Measurements from ENCODE around the gene LMO3.

DNA sequence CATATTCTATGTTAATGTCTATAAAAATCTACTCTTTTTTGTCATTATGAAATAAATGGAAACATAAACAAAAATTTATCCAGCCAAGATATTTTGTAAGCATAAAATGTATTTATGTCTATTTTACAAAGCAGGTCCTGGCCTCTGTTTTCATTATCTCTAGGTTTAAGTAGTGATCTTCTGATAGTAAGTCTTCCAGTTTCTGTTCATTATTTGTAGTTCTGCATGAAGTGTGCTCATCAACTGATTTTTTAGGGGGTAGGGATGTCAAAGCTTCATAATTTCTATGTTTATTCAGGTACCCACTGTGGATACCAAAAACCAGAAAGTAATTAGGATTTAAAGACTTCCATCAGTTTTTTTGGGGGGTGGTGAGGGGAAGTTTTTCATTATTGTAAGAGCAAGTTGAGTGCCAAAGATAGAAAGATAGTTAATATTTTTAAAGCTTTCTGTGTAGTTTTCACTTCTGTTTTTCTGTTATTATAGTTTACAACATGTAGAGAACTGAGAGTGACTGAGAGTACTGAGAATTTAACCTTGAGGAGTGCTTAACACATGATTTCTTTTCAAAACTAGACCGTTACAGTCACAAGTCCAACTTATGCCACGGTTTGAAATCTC lies 30.6 kb upstream of the LMO3 start:
- TF ChIP-seq POLR2AphosphoS5 (IDR thresholded peaks at IDR 0.05), result no peak
- TF ChIP-seq, protein P1, sequence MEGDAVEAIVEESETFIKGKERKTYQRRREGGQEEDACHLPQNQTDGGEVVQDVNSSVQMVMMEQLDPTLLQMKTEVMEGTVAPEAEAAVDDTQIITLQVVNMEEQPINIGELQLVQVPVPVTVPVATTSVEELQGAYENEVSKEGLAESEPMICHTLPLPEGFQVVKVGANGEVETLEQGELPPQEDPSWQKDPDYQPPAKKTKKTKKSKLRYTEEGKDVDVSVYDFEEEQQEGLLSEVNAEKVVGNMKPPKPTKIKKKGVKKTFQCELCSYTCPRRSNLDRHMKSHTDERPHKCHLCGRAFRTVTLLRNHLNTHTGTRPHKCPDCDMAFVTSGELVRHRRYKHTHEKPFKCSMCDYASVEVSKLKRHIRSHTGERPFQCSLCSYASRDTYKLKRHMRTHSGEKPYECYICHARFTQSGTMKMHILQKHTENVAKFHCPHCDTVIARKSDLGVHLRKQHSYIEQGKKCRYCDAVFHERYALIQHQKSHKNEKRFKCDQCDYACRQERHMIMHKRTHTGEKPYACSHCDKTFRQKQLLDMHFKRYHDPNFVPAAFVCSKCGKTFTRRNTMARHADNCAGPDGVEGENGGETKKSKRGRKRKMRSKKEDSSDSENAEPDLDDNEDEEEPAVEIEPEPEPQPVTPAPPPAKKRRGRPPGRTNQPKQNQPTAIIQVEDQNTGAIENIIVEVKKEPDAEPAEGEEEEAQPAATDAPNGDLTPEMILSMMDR (IDR thresholded peaks at IDR 0.05), result no peak
